Testis (tissue), 2 donors: Measurements from ENCODE around the gene NPNT.

Experiments
- POLR2A ChIP-seq: fragments of 450-650 bp; IDR thresholded peaks from one replicate; pipeline ENCODE4 v1.6.1; 2017; ENCODE audit warnings: antibody characterized with exemption, mild to moderate bottlenecking, moderate library complexity
- TF ChIP-seq, protein P1 (sequence below), 3 experiments: fragments of 450-650 bp in 2 of 3; fragments of 200-600 bp in 1 of 3; sonication (generic) in 1 of 3; IDR thresholded peaks; one replicate each; pipeline ENCODE4 v1.5.1; 2016 to 2019; ENCODE audit warnings: antibody characterized with exemption in 3 of 3, mild to moderate bottlenecking in 2 of 3, moderate library complexity in 1 of 3

DNA sequence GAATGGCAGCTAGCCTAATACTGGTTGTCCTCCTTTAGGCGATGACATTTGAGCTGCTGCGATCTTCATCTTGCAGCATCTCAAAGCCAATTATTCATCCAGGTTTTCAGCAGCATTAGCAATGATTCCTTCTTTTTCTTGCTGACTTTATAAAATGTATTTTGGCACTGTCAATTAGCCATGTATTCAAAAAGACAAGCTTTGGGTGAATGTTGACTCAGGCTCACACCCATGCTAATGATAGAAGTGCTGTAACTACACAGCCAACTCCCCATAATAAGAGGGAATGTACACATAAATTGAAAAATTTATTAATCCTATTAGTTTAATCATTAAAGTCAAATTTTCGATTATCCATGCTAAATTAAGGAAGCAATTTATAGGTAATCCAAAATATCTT is 24.3 kb upstream of the NPNT start:
- no peak for TF ChIP-seq POLR2A
- TF ChIP-seq, protein P1, sequence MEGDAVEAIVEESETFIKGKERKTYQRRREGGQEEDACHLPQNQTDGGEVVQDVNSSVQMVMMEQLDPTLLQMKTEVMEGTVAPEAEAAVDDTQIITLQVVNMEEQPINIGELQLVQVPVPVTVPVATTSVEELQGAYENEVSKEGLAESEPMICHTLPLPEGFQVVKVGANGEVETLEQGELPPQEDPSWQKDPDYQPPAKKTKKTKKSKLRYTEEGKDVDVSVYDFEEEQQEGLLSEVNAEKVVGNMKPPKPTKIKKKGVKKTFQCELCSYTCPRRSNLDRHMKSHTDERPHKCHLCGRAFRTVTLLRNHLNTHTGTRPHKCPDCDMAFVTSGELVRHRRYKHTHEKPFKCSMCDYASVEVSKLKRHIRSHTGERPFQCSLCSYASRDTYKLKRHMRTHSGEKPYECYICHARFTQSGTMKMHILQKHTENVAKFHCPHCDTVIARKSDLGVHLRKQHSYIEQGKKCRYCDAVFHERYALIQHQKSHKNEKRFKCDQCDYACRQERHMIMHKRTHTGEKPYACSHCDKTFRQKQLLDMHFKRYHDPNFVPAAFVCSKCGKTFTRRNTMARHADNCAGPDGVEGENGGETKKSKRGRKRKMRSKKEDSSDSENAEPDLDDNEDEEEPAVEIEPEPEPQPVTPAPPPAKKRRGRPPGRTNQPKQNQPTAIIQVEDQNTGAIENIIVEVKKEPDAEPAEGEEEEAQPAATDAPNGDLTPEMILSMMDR (IDR thresholded peaks at IDR 0.05): no peak
